Stimulated activated CD4-positive, alpha-beta T cell treated with anti-CD3 and anti-CD28 coated beads, TNF-alpha, amount 100 ng/mL, for 4 hours (primary cell): ENCODE results near the gene DCPS.

Experiments
- DNase-seq, 3 experiments: peaks; one replicate each; pipeline ENCODE4 v3.0.0-alpha.2; 2020; ENCODE audit warnings: low read depth in 3 of 3

Gene DCPS

DNA sequence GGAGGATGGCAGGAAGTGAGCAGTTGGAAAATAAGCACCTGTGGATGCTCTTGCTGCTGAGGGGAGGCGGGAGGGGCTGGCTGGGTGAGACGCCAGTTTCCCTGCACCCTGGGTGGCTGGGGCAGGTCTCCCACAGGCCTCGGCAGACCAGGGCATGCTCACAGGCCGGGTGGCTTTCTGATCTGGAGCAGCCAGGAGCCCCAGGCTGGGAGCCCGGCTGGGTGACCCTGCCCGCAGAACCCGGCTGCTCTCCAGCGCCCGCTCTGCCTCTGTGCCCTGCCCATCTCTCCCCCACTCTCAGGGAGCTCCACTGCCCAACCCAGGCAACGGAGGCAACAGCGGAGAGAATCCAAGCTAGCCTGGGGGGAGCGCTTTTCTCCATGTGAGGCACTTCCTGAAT, 24.6 kb downstream of the DCPS start:
- DNase-seq, result no peak

DNA sequence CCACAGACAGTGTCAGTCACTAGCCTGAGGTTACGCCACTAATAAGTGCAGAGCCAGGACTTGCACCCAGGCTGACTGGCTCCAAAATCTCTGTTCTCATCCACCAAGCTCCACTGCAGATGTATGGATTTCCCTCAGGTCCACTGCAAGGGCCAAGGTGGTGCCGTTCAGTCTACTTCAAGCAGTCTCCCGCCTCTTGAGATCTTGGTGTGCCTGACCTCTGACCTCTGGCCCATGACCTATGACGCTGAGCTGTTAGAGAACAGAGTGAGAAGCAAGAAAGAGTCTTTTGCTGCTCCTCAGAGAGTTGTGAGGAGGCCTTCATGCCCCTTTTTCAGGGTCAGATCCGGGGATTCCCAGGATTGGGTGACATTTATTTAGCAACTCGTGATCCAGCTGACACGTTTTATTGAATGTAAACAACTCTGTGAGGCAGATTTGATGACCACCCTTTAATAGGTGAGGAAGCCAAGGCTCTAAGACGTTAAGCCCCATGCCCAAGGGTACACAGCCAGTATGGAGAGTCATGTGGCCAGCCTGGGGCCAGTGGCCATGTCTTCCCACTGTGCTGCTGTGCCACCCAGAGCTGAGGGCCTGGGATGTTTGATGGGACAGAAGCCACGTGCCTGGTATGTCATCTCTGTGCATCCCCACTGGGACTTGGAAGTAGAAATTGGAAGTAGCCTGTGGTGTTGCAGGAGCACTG, 25.2 kb downstream of the DCPS start:
- DNase-seq, result no peak

DNA sequence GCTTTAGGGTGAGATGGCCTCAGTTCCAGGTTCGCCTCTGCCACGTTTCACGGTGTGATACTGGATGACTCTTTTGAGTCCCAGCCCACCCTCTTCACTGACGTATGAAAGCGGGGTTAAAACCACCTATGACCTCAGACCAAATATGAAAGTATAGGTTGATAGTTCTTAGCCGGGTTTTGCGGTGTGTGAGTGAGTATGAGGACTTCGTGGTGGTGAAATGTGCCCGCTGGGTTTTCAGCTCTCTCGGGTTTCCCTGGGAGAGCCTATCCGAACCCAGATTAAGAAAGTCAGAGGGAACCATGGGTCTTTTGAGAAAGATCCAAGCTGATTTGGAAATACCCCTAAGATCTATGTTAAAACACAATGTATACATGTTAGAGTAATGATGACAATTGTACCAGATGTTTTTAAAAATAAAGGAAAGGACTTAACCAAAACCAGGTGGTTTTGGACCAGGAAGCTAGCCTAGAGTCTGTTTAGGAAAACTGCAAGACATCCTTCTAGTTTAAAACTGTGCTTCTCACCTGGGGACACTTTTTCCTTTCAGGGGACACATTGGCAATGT, 25.9 kb downstream of the DCPS start:
- no peak for DNase-seq

DNA sequence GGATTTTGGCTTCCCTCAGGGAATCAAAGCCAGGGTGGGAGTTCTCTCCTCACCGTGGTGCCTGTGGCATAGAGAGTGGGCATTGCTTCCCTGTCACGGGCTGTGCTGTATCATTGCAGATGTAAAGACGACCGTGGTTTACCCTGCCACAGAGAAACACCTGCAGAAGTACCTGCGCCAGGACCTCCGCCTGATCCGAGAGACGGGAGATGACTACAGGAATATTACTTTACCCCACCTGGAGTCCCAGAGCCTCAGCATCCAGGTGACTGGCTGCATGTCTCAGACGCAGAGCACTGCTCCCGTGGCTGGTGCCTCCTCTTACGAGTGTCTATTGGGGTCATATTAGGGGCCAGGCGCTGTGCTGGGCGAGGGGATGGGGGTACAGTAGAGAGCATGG, 27.4 kb downstream of the DCPS start:
- DNase-seq, result no peak

DNA sequence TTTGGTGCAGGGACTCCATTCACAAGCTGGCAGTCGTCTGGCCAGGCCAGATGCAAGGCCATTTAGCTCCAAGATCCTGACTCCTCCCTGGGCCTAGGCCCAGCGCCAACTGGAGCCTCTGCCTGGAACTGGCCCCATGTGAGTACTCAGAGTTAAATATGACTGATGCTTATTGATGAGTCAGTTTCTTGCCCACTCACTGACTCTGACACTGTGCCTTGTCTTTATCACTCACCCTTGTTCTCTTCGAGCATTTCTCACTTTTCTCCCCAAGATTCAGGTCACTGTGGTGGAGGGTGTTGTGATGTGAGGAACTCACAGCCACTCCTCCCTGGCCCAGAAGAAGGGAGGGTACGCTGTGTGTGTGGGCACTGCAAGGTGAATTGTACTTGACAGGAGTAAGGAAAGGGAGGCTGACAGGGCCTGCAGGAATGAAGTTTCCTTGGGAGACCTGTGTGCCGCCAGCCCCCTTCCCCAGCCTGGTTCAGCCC, 28.4 kb downstream of the DCPS start:
- no peak for DNase-seq

DNA sequence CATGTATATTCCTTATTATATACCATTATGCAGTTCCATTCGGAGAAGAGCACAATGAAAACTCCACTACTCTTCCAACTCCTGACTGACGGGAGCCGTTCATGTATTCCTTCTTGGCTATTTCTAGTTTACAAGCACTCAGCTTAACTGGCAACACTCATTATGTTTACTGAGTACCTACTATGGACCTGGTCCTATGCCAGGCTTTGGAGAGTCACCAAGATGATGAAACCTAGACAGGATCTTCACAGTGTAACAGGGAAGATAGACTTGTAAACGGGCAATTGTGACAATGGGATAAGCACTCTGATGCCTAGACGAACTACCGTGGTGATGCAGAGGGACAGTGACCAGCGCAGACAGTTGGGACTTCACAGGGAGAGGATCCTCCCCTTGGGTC, 29.3 kb downstream of the DCPS start:
- no peak for DNase-seq

DNA sequence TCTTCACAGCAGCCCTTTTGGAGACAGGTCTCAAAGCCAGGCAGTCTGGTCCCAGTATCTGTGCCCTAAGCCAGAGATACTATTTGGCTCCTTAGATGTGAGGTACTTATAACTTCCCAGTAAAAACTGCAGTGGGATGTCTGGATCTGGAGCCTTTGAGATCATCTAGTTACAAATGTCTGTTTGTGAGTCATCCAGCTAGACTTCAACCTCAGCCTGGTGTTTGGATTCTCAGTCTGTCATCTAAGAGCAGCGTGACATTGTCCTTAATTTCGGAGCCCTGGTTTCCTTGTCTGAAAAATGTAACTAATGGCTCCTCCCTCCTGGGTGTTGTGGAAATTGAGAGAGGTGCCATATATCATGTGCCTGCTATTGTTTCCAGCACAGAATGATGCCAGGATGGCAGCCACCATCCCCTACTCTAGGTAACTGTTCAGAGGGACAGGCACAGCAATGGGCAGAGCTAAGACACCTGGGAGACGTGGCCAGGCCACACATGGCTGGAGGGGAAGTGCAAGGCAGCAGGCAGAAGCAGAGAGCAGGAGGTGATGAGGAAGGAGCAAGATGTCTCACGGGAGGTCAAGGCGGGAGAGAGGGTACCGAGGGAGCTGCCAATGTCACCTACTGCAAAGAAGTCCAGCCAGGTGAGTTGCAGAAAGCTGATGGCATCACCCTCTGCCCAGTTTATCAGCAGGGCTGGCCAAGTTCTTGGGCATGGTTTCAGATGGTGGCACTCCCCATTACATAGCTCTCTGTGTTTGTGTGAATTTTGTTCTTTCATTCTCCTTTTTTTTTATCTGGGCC, 31.0 kb downstream of the DCPS start:
- DNase-seq, result no peak

DNA sequence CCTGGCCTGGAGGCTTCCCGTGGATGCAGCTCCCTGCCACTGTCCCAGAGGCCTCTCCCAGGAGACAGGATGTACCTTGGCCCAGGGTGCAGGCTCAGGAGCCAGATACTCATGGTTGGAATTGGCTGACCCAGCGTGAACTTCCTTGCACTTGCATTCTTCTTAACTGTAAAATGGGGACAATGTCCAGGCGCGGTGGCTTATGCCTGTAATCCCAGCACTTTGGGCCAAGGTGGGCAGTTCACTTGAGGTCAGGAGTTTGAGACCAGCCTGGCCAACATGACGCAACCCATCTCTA, 31.6 kb downstream of the DCPS start:
- no peak for DNase-seq

DNA sequence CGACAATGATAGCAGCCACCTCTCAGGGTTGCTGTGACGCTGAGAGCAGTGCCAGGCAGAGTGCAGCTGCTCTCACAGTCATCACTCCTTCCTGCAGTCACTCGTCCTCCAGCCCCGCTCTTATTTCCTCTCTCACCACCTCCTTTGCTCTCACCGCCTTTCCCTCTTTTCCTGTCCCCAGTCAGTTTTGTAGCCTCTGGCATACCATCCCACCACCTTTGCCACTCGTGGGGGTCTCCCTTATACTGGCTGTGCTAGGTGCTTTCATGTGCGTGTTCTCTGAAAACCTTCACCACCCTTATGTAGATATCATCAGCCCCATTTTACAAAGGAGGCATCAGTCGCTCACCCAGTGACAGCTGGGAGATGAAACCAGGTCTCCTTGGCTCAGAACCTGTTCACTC, 32.3 kb downstream of the DCPS start:
- no peak for DNase-seq

DNA sequence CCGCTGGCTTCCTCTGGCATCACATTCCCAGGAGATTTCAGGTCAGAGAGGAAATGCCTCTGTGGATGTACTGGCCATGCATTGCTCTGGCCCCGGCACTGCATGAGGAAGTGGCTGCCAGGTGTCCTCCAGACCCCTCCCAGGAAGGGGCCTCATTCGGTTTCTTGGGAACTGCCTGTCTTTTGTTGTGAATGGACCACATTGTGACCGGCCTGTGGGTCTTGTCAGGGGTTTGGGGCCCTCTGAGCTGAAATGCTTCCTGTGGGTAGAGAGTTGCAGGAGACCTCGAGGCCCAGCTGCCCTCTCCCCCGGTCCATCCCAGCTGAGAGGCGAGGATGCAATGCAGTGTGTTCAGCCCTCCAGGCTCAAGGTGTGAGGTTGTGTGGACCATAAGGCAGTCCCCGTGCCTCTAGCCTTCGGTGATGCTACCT, 32.8 kb downstream of the DCPS start:
- DNase-seq, result no peak

DNA sequence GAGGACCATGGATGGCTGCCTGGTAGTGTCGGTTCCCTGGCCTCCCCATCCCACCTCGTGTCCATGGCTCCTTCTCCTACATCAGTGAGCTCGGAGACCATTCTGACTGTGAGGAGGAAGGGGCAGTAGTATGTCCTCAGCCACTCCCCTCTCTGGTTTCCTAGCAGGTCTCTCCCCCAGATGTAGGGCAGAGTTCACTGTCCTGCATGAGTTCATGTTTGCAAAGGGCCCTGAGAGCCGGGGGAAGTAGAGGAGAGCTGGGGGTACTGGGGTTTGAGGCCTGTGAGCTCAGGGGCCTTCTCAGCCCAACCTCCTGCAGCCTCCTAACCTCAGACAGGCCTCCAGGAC, 33.2 kb downstream of the DCPS start:
- no peak for DNase-seq

DNA sequence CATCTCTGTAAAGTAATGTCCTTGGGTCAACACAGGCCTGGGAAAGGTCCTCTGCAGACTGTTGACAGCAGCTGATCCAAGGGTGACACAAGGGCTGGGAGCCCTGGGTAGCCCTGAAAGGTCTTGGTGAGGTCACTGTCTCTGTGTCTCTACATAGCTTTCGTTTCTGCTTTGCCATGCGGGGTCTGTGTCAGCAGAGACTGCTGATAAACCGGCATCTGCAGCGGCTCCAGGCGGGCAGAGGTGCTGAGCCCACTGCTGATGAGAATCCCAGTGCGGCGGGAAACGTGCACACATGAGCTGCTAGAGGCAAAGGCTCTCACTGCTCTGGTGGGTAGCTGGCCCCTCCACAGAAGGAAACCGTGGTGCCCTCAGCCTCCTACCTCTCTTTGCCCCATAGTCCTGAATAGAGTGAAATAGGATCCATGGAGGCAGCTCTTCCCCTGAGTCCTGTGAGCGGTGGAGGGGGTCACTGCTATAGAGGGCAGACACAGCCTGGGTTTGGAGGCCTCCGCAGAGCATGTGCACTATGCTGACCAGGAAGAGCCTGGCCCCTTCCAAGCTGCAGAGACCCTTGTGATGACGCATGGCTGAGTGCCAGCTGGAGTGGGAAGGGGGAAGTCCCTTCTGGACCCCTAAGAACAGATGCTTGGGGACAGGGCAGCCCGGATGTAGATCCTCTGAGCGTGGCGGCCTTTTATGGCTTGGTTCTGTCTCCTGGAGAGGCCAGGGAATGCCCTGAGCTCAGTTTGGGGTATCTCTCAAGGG, 33.8 kb downstream of the DCPS start:
- no peak for DNase-seq

DNA sequence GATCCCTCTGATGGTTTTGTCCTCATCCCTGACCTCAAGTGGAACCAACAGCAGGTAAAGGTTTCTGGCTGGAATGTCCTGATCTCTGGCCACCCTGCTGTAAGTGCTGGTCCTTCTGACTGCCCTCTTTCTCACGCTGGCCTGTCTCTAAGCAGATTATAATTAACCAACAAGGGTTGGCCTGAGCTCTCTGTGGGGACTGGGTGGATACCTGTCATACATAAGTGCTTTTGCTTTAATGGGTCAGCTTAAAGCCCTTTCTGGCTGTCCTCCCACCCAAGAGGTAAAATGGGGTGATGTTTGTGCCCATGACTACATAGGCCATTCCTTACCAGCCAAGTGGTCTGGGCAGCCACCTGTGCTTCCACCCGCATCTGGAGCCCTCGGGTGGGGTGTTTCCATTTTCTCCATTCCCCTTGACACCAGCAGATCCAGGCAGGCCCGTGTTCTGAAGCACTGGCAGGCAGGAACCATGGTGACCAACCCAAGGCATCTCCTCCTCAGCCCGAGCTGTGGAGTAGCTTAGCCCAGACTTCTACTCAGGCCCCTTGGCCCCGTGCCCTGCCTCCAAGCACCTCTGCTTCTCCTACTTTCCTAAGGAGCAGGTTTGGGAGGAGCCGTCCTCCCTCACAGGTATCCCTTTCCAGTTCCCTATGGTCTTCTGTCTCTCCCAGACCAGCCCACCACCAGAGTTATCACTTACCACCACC, 34.6 kb downstream of the DCPS start:
- DNase-seq, result no peak

DNA sequence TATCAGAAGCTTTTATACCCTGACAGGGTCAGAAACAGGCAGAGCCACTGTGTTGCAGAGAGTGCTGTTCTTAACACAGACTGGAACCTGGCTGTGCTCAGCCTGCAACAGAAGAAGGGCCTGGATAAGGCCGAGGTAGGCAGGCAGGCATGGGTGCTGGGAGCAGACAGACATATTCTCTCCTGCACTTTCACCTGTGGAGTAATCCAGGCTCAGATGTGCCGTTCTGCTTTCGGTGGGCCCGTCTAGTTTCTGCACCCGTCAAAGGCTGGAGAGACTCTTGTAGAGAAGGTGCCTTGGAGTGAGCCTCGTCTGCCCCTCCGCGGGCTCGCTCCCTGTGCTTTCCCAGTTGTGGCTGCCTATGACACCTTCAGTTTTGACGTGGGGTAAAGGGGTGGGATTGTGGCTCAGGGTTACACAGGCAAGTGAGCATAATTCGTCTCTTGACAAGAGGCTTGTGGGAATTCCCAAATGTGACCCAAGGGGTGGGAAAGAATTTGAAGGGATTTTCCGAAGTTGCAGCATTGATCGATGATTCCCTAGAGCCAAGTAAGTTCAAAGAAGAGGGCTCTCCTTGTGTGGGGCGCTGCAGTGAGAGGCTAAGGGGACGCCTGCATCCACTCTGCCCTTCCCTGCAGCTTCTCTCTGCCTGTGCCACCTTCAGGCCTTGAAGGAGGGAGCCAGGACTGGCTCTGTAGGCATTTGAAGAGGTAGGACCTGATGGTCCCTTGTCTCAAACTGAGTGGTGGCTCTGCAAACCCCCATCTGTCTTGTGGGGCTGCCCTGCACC, 35.4 kb downstream of the DCPS start:
- DNase-seq, result no peak

DNA sequence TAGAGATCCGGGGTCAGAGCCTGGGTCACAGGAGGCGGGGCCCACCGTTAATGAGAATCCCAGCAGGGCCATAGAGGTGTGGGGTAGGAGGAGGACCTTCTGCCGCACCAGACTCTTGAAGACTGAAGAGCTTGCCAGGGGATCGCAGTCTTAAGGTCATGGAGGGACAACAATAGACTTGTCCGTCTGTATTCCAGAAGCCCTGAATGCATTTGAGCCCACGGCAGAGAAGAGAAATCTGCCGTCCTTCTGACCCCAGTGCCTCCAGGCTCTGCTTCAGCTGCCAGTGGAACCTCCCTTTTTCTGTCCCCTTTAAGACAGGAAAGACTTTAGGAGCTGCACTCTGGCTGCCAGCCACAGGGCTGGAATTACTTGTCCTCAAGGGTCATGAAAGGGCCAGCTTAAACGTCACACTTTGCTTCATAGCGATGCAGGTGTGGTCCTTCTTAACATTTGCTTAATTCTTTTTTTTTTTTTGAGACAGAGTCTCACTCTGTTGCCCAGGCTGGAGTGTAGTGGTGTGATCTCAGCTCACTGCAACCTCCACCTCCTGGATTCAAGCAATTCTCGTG, 36.1 kb downstream of the DCPS start:
- no peak for DNase-seq

DNA sequence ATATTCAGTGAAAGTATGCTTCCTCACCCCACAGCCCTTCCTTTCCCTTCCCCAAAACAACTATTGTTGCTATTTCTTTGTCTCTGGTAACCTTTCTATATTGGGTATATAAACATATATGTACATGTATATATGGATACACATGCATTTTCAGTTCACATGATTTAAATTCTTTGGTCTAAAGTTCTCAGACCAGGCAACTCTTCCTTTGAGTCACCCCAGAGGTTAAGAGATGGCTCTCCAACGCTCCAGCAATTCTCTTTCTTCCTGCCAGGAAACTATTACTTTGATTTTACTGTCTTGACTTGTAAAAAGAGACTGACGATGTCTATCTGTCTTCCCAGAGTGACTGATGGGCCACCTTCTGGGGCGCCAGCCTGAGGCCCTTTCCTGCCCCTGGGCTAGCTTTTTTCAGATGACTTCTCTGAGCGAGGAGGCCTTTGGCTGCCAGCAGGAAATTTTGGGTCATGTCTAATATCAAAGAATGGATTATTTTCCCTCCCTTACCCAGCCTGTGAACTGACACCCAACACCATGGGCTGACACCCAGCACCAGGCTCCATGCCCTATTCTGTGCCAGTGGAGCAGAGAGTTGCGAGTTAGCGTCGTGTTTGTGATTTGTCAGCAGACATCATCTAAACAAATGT, 37.2 kb downstream of the DCPS start:
- no peak for DNase-seq

DNA sequence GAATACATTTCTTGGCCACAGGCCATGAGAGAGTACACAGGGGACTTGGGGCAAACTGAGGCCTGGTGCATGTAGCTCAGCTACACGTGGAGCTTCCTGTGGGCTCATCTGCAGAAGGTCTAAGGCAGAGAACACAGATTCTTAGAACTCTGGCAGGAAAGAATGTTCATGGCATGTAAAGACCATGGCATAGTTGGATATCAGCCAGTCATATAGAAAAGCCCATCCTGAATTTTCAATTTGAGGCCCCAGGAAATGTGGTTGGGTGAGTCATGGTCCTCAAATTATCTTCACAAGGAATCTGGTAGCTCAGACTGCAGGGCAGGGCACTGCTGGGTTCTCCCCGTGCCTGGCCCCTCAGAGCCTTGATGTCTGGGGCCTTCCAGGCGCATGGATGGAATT, 37.9 kb downstream of the DCPS start:
- no peak for DNase-seq

DNA sequence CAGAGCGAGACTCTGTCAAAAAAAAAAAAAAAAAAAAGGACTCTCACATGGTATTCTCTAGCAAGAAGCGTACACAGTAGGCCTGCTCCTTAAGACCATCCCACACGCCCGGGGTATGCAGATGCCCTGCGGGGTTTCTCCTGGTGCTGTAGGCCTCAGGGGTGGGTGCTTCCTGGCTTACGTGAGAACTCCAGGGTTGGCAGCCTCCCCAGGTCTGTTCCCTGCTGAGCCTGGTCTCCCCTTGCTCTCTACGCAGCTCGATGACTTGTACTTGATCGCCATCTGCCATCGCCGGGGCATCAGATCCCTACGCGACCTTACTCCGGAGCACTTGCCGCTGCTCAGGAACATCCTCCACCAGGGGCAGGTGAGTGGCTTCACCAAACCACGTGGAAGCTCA, 39.2 kb downstream of the DCPS start:
- DNase-seq, result no peak

DNA sequence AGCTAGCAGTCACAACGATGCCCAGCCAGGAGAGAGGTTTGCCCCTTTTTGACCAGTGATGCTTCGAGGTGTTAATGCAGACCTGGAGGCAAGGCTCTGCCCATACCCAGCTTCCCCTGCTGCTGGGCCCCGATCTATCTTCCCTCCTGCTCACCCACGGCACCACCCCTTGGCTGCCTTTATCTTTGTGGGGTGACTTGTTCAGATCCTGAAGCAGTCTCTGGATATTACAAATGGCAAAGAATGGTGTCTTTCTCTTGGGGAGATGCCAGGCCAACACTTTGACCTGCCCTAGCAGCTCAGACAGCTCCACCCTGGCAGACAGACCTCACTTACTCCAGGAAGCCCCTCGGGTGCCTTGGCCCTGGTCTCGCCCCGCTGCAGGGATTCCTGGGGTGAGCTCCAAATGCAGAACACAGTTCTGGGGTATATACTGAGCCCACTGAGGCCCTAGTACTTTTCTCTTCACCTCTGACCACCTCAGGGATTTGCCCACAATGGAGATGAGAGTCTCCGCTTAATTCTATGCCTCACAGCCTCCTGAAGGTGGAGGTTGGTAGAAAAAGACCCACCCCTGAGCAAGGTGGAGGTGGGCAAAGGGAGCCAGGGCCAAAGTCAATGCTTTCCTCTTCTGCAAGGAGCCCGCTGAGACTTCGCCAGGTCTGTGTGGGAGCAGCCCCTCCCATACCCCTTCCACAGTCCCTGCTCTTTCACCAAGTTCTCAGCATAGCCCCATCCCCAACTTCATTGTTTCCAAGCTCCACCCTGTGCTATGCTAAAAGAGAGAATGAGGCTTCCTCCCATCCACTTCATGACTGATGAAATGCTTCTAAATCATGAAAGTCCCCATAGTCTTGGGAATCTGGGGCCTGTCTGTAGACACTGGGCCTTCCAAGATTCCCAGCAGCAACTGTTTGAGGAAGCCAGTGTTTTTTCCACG, 40.6 kb downstream of the DCPS start:
- no peak for DNase-seq
